ENCODE measurements around the gene PGR.

- no peak for TF ChIP-seq CTCF (IDR thresholded peaks at IDR 0.05)
- TF ChIP-seq EP300 (IDR thresholded peaks at IDR 0.05): no peak
- no peak for TF ChIP-seq POLR2A (IDR thresholded peaks at IDR 0.05; ENCODE audit: low read depth)
These were observed 38.8 kb downstream of the PGR start for GRCh38 chr11:101090679-101091270.

All from esophagus muscularis mucosa (tissue), 4 donors.